ENCODE data around the gene STK33.
A peak's percentile ranks its signal among the peaks of the same experiment; 100 is the strongest.

The STK33 gene

DNA sequence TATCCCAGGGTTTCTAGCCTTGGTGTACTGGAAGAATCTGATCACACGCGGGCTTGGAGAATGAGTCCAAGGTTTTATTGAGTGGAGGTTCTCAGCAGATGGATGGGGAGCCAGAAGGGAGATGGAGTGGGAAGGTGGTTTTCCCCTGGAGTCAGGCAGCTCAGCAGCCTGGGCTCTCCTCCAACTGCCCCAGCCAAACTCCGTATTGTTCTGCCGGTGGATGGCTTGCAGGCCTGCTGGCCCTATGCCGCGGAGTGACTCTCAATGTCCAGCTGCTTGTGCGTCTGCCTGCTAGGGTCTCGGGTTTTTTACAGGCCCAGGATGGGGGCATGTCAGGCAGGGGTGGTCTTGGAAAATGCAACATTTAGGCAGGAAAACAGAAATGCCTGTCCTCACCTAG lies 168.0 kb downstream of the STK33 start:
- DNase-seq (ENCODE audit: low read depth), result no peak

GRCh38 chr11:8415195-8415594 lies 178.8 kb downstream of the STK33 start:
- DNase-seq (ENCODE audit: low read depth), result no peak

DNA sequence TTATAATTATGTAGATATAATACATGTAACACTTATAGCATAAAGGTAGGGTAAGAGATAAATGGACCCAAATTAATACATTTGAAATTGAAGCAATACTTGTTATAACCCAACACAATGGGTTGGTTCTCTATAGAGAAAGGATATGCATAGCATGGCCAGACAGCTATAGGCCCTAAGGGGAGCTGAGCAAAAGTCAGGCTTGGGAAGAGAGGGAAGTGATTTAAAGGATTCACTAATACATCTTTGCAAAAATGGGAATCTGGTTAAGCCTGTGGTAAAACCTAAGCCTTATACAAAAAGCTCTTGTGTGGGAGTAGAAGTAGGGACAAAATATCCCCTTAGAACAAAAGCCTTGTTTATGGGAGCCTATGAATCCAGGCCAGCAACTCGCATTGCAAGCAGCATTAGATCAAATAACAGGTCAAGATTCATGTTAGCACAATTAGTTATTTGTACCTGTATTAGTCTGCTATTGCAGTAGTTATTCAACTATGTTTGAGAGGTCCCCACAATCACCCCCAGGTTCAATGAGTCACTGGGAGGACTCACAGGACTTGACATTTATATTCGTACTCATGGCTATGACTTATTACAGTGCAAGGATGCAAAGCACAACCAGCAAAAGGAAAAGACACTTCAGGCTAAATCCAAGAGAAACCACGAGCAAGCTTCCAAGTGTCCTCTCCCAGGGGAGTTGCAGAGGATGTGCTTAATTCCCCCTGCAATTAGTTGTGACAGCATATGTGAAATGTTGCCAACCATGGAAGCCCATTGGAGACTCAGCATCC lies 185.7 kb downstream of the STK33 start:
- DNase-seq (ENCODE audit: low read depth), result no peak

- DNase-seq (ENCODE audit: low read depth), result no peak
Measured at GRCh38 chr11:8403310-8403709, 190.7 kb downstream of the STK33 start.

GRCh38 chr11:8392886-8393285 lies 201.1 kb downstream of the STK33 start:
- DNase-seq (ENCODE audit: low read depth), result no peak

- DNase-seq (ENCODE audit: low read depth), result no peak
Measured at GRCh38 chr11:8392166-8392565, 201.9 kb downstream of the STK33 start.

GRCh38 chr11:8390851-8391612 lies 203.0 kb downstream of the STK33 start:
- no peak for DNase-seq (ENCODE audit: low read depth)

- no peak for DNase-seq (ENCODE audit: low read depth)
Measured at GRCh38 chr11:8389029-8389996, 204.7 kb downstream of the STK33 start.

- DNase-seq (ENCODE audit: low read depth), result no peak
Measured at GRCh38 chr11:8387693-8388092, 206.3 kb downstream of the STK33 start.

DNA sequence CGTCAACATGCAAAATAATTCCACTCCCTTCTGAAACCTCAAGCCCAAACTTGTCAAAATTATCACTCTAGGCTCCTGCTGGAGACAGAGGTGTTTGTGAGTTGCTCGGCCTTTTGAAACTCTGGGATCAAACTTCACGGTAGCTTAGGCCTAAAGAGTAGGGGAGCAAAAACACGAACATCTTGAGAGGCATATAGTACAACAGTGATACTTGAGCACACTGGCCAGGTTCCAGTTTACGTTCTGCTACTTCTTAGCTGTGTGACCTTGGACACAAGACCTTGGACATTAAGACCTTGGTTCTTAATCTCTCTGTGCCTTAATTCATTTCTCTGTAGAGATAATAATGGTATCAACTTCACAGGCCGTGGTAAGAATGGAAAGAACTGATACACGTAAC lies 206.9 kb downstream of the STK33 start:
- no peak for DNase-seq (ENCODE audit: low read depth)

- DNase-seq (ENCODE audit: low read depth), result no peak
Measured at GRCh38 chr11:8386134-8386864, 207.7 kb downstream of the STK33 start.

DNA sequence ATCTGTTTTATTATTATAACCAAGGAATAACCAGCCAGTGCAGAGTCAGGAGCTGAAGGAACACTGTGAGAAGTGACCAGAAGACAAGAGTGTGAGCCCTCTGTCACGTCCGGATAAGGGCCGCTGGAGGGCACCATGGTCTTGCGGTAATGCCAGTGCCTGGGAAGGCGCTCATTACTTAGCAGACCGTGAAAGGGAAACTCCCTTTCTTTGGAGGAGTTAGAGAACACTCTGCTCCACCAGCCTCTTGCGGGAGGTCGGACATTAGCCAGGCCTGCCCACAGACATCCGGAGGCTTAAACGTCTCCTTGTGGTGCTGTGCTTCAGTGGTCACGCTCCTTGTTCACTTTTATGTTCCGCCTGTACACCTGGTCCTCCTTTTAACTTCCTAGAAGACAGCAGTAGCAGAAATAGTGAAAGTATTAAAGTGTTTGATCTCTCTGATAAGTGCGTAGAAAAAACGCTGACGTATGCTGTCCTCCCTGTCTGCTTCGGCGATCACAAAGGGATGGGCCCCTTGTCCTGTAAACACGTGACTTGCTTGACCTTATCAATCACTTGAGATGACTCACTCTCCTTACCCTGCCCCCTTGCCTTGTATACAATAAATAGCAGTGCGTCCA lies 209.7 kb downstream of the STK33 start:
- DNase-seq (ENCODE audit: low read depth), result no peak

- no peak for DNase-seq (ENCODE audit: low read depth)
Measured at GRCh38 chr11:8383627-8384026, 210.4 kb downstream of the STK33 start.

- DNase-seq (ENCODE audit: low read depth), result no peak
Measured at GRCh38 chr11:8383227-8383626, 210.8 kb downstream of the STK33 start.

- peak; percentile 17 for DNase-seq (ENCODE audit: low read depth)
Measured at GRCh38 chr11:8382436-8383053, 211.5 kb downstream of the STK33 start.

DNA sequence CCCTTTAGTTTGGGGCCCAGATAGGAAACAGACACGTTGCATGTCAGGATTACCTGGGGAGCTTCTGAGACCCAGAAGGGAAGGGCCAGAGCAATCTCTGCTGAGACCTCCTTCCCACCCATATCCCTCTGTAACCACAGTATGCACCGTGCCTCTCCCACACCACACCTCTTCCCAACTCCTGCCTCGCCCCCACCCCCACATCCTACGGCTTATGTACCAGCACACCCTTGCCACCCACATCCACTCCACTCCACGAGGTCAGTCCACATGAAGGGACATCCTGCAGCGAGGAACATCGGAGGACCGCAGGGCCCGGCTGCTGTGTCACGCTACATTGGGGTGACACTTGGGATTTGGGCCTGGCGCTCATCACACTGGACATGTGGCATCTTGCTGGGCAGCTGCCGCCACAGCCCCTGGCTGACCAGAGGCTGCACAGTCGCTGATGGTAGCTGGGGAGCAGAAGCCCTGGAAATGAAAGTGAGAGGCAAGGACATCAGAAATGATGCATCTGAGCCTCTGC lies 212.1 kb downstream of the STK33 start:
- no peak for DNase-seq (ENCODE audit: low read depth)

GRCh38 chr11:8381343-8381742 lies 212.7 kb downstream of the STK33 start:
- DNase-seq (ENCODE audit: low read depth), result no peak

DNA sequence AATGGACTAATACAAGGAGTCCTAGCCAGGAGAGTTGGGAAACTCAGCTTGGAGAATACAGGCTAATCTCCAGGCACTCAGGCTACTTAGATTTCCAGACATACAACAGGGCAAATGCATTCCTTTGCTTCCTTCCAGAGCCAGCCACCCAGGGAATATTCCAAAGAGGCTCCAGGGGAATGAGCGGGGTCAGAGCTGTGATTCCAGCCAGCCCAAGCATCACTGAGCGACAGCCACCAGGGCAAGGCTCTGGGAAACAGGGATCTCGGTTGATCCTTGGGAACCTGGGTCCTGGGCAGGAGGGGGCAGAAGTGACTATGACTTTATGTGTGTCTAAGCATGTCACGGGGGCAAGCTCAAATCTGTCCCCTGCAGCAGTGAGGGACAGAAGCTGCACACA lies 218.1 kb downstream of the STK33 start:
- DNase-seq (ENCODE audit: low read depth), result no peak

GRCh38 chr11:8375460-8375859 lies 218.6 kb downstream of the STK33 start:
- DNase-seq (ENCODE audit: low read depth), result no peak

DNA sequence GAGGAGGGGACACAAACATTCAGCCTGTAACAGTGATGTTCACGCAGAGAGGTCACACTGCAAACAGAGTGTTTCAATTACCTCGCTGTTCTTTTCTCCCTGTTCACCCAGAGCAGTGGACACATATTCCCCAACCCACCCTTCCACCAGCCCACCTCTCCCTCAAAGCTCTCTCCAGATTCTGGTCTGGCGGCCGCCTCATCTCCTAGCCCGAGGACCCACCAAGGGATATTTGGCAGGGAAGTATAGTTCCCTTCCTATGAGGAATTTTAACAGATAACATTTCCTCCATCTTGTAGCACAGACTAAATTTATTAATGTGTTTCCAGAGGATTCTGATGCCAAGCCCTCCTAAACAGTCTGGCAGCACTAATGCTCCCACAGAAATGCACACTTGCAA lies 219.3 kb downstream of the STK33 start:
- no peak for DNase-seq (ENCODE audit: low read depth)
